Nephron (organoid): Measurements from ENCODE around the gene NPR3.

Source experiments
- H3K27ac Mint-ChIP-seq, 3 experiments: 2 replicates each; pipeline ENCODE4 v1.8.0; 2020; ENCODE audit warnings: mixed read lengths in 3 of 3, mild to moderate bottlenecking in 2 of 3, moderate library complexity in 1 of 3
- H3K27me3 Mint-ChIP-seq: 2 replicates; pipeline ENCODE4 v1.8.0; 2021; ENCODE audit warnings: low read depth, mild to moderate bottlenecking, moderate library complexity, mixed read lengths
- H3K36me3 Mint-ChIP-seq: 2 replicates; pipeline ENCODE4 v1.8.0; 2020; ENCODE audit warnings: low read depth, mixed read lengths
- H3K4me1 Mint-ChIP-seq: 2 replicates; pipeline ENCODE4 v1.8.0; 2020; ENCODE audit warnings: mixed read lengths
- H3K4me3 Mint-ChIP-seq, 3 experiments: 2 replicates each; pipeline ENCODE4 v1.8.0; 2020; ENCODE audit warnings: mild to moderate bottlenecking in 3 of 3, mixed read lengths in 3 of 3, moderate library complexity in 2 of 3
- H3K9me3 Mint-ChIP-seq: 2 replicates; pipeline ENCODE4 v1.8.0; 2020; ENCODE audit warnings: mixed read lengths
- CTCF ChIP-seq, 3 experiments: fragments of 200-600 bp; sonication (generic); IDR thresholded peaks; one replicate each; pipeline ENCODE4 v1.5.0; 2021; ENCODE audit warnings: antibody characterized with exemption in 3 of 3; ENCODE audit not compliant: unreplicated experiment in 3 of 3

NPR3 gene

GRCh38 chr5:32710550-32711361, at the start of gene NPR3:
NPR3 (plus strand) TSS chr5:32711321; CDS start chr5:32711777, 456 bp downstream.
- Mint-ChIP-seq H3K36me3 (peaks cover 2% of the 10 kb centered on the region), H3K4me1 (peaks cover 30% of the 10 kb centered on the region), H3K4me3 (peak within 1 kb of the TSS; percentile 79 to 87 (median 87)), H3K9me3 (no peaks in the 10 kb centered on the region), H3K27ac (peak within 1 kb of the TSS; percentile 24 to 86 (median 64)), H3K27me3 (peaks cover 85% of the 10 kb centered on the region)
- no peak for TF ChIP-seq CTCF (IDR thresholded peaks at IDR 0.05; ENCODE audit: unreplicated experiment in 3 of 3)

- H3K9me3 Mint-ChIP-seq, result peaks cover 23% of the 10 kb centered on the region
Measured at GRCh38 chr5:32664523-32664922, 46.6 kb upstream of the NPR3 start.

GRCh38 chr5:32668552-32668951, 42.6 kb upstream of the NPR3 start:
- no peak for TF ChIP-seq CTCF (IDR thresholded peaks at IDR 0.05; ENCODE audit: unreplicated experiment in 3 of 3)
- Mint-ChIP-seq H3K27ac (no peak overlapping the region), H3K36me3 (no peaks in the 10 kb centered on the region), H3K27me3 (no peaks in the 10 kb centered on the region), H3K4me1 (no peaks in the 10 kb centered on the region), H3K4me3 (no peak overlapping the region), H3K9me3 (peaks cover 25% of the 10 kb centered on the region)

More at GRCh38 chr5:32664523-32664922, 46.6 kb upstream of the NPR3 start:
- no peak overlapping the region for H3K27ac Mint-ChIP-seq
- H3K36me3 Mint-ChIP-seq, result no peaks in the 10 kb centered on the region
- TF ChIP-seq CTCF (IDR thresholded peaks at IDR 0.05; ENCODE audit: unreplicated experiment in 3 of 3), result no peak
- H3K4me1 Mint-ChIP-seq, result no peaks in the 10 kb centered on the region
- no peaks in the 10 kb centered on the region for H3K27me3 Mint-ChIP-seq
- no peak overlapping the region for H3K4me3 Mint-ChIP-seq

GRCh38 chr5:32673272-32673671, 37.8 kb upstream of the NPR3 start:
- no peaks in the 10 kb centered on the region for H3K4me1 Mint-ChIP-seq
- no peak overlapping the region for H3K4me3 Mint-ChIP-seq
- no peak for TF ChIP-seq CTCF (IDR thresholded peaks at IDR 0.05; ENCODE audit: unreplicated experiment in 3 of 3)
- H3K9me3 Mint-ChIP-seq, result peaks cover 38% of the 10 kb centered on the region
- no peaks in the 10 kb centered on the region for H3K36me3 Mint-ChIP-seq
- no peak overlapping the region for H3K27ac Mint-ChIP-seq
- H3K27me3 Mint-ChIP-seq, result no peaks in the 10 kb centered on the region

GRCh38 chr5:32677023-32677422, 34.1 kb upstream of the NPR3 start:
- TF ChIP-seq CTCF (IDR thresholded peaks at IDR 0.05; ENCODE audit: unreplicated experiment in 3 of 3), result no peak
- H3K36me3 Mint-ChIP-seq, result no peaks in the 10 kb centered on the region
- peaks cover 18% of the 10 kb centered on the region for H3K9me3 Mint-ChIP-seq
- no peak overlapping the region for H3K27ac Mint-ChIP-seq
- H3K27me3 Mint-ChIP-seq, result no peaks in the 10 kb centered on the region
- H3K4me3 Mint-ChIP-seq, result no peak overlapping the region
- H3K4me1 Mint-ChIP-seq, result no peaks in the 10 kb centered on the region

GRCh38 chr5:32678472-32678871, 32.6 kb upstream of the NPR3 start:
- Mint-ChIP-seq H3K4me3 (no peak overlapping the region), H3K4me1 (no peaks in the 10 kb centered on the region), H3K27ac (no peak overlapping the region), H3K9me3 (peaks cover 14% of the 10 kb centered on the region), H3K27me3 (no peaks in the 10 kb centered on the region), H3K36me3 (no peaks in the 10 kb centered on the region)
- TF ChIP-seq CTCF (IDR thresholded peaks at IDR 0.05; ENCODE audit: unreplicated experiment in 3 of 3), result no peak
